KMS-11 (cell line): ENCODE data around the gene RFTN1.

Experiments used
- H2AFZ ChIP-seq: fragments of 200-600 bp; sonication (generic); 2 replicates; pipeline ENCODE4 v1.6.1; 2016; ENCODE audit warnings: antibody characterized with exemption, mixed run types, low read depth
- H3K27ac ChIP-seq: fragments of 200-600 bp; sonication (generic); 2 replicates; pipeline ENCODE4 v1.6.1; 2016; ENCODE audit warnings: mild to moderate bottlenecking, mixed run types
- H3K27me3 ChIP-seq: fragments of 200-600 bp; sonication (generic); 2 replicates; pipeline ENCODE4 v1.6.1; 2017; ENCODE audit warnings: mild to moderate bottlenecking, low read depth, mixed run types, moderate library complexity; ENCODE audit not compliant: insufficient read depth
- H3K36me3 ChIP-seq: fragments of 200-600 bp; sonication (generic); 2 replicates; pipeline ENCODE4 v1.6.1; 2017; ENCODE audit warnings: mild to moderate bottlenecking, mixed run types; ENCODE audit not compliant: insufficient read depth
- H3K4me1 ChIP-seq: fragments of 200-600 bp; sonication (generic); 2 replicates; pipeline ENCODE4 v1.6.1; 2016; ENCODE audit warnings: mild to moderate bottlenecking, low read depth, mixed run types; ENCODE audit not compliant: poor library complexity, severe bottlenecking
- H3K4me2 ChIP-seq: fragments of 200-600 bp; sonication (generic); 2 replicates; pipeline ENCODE4 v1.7.0; 2016; ENCODE audit warnings: mild to moderate bottlenecking, mixed run types
- H3K4me3 ChIP-seq: fragments of 200-600 bp; sonication (generic); IDR thresholded peaks from 2 replicates; pipeline ENCODE4 v1.6.1; 2017; ENCODE audit warnings: low read depth, low read length, mixed read lengths; ENCODE audit not compliant: insufficient read depth
- H3K79me2 ChIP-seq: fragments of 200-600 bp; sonication (generic); 2 replicates; pipeline ENCODE4 v1.6.1; 2016; ENCODE audit warnings: low read depth, mixed run types; ENCODE audit not compliant: insufficient read depth
- H3K9ac ChIP-seq: fragments of 200-600 bp; sonication (generic); 2 replicates; pipeline ENCODE4 v1.6.1; 2016; ENCODE audit warnings: mild to moderate bottlenecking, mixed run types
- H4K20me1 ChIP-seq: fragments of 200-600 bp; sonication (generic); 2 replicates; pipeline ENCODE4 v1.6.1; 2016; ENCODE audit warnings: mild to moderate bottlenecking, mixed run types; ENCODE audit not compliant: insufficient read depth
- CTCF ChIP-seq: fragments of 200-600 bp; sonication (generic); conservative IDR thresholded peaks from 2 replicates; pipeline ENCODE4 v1.6.1; 2017; ENCODE audit warnings: low read depth, mild to moderate bottlenecking, antibody characterized with exemption, low read length, moderate library complexity, mixed read lengths

Gene RFTN1

DNA sequence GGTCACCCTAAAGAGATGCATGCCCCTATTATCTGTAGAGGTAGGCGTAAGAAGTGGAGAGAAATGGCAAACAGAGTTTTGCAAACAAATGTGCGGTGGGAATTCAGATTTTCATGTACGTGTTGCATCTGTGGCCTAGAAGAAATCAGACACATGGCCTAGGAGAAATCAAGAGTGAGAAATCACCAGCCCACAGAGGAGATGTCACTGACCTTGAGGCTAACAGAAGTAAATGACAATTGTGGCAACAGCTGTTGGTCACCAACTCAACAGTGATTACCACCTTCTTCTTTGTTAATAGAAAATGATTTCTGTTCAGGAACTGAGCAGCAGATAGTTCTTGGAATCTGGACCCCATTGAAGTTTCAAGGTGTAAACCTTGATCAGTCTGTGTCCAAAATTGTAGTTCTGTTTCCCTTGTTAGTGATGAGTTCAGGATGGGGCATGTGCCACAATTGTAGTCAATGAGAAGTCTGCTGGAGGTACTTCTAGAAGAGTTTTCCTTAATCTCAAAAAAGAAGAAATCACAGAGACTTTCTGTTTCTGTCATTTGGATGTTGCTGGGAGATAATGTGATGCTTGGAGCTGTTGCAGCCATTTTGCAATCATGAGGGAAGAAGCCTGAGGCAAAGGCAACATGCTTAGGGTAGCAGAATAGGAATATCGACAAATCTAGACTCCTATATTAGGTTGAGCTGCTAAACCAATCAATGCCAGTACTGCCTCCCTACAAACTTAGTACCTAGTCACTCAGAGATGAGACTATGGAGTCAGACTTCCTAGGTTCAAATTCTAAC lies 34.3 kb upstream of the RFTN1 start:
- no peaks in the 10 kb centered on the region for H3K79me2 ChIP-seq
- no peak overlapping the region for H3K4me3 ChIP-seq
- H3K4me2 ChIP-seq = no peak overlapping the region
- no peaks in the 10 kb centered on the region for H4K20me1 ChIP-seq
- no peak overlapping the region for H3K27ac ChIP-seq
- no peak for TF ChIP-seq CTCF
- no peak overlapping the region for H3K9ac ChIP-seq
- peaks cover 6% of the 10 kb centered on the region for H3K4me1 ChIP-seq
- no peaks in the 10 kb centered on the region for H3K27me3 ChIP-seq
- no peak overlapping the region for H2AFZ ChIP-seq
- H3K36me3 ChIP-seq = no peaks in the 10 kb centered on the region

GRCh38 chr3:16546186-16547010 lies 32.9 kb upstream of the RFTN1 start:
- Histone ChIP-seq H4K20me1 (no peaks in the 10 kb centered on the region), H3K27ac (no peak overlapping the region), H3K9ac (no peak overlapping the region), H3K36me3 (no peaks in the 10 kb centered on the region), H3K4me2 (no peak overlapping the region), H3K79me2 (no peaks in the 10 kb centered on the region), H3K27me3 (no peaks in the 10 kb centered on the region), H3K4me1 (peaks cover 6% of the 10 kb centered on the region), H3K4me3 (no peak overlapping the region), H2AFZ (no peak overlapping the region)
- TF ChIP-seq CTCF = no peak

- no peaks in the 10 kb centered on the region for H3K79me2 ChIP-seq
- no peak overlapping the region for H2AFZ ChIP-seq
- no peaks in the 10 kb centered on the region for H3K27me3 ChIP-seq
- no peaks in the 10 kb centered on the region for H4K20me1 ChIP-seq
- no peaks in the 10 kb centered on the region for H3K36me3 ChIP-seq
- no peak overlapping the region for H3K9ac ChIP-seq
- no peaks in the 10 kb centered on the region for H3K4me1 ChIP-seq
- no peak for TF ChIP-seq CTCF
- H3K27ac ChIP-seq = no peak overlapping the region
- no peak overlapping the region for H3K4me3 ChIP-seq
- no peak overlapping the region for H3K4me2 ChIP-seq
Observed at GRCh38 chr3:16545413-16546185, 32.1 kb upstream of the RFTN1 start.

DNA sequence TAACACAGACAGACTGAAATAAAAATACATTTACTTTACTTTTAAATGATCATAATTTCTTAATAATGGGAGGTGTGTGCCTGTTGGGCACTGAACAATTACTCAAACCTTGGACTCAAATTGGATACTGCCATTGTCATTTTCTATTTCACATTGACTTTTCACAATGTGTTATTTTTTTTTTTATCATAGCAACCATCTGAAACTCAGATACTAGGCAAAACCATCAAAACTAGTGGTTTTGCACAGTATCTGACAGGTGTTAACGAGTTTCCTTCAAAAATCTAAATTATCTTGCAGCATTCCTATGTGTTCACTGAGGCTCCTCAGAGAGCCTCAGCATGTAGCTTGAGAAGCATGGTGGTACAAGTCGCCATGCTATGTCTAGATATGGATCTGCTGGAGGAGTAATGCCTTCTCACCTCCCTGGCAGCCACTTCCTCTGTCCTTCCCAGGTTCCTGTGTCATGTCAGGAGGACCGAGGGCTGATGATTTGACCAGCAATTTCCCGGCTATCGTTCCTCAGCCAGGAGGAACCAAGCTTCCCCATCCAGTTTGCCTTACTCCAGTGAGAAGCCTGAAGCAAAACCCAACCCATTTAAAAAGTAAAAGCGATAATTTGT lies 29.9 kb upstream of the RFTN1 start:
- H2AFZ ChIP-seq = no peak overlapping the region
- no peaks in the 10 kb centered on the region for H3K4me1 ChIP-seq
- H3K27me3 ChIP-seq = no peaks in the 10 kb centered on the region
- H3K27ac ChIP-seq = no peak overlapping the region
- no peak overlapping the region for H3K4me2 ChIP-seq
- H4K20me1 ChIP-seq = no peaks in the 10 kb centered on the region
- no peak for TF ChIP-seq CTCF
- no peak overlapping the region for H3K9ac ChIP-seq
- no peaks in the 10 kb centered on the region for H3K79me2 ChIP-seq
- H3K4me3 ChIP-seq = no peak overlapping the region
- no peaks in the 10 kb centered on the region for H3K36me3 ChIP-seq
